Activated CD8-positive, alpha-beta T cell treated with anti-CD3 and anti-CD28 coated beads for 36 hours (primary cell): ENCODE results near the gene CDK4. TPM values are rescaled to one million over a fixed set of nuclear protein-coding genes. Genes with fewer than 3 reads are reported as not detected.

Experiments
- ATAC-seq: fragments of 200-7000 bp; cut with Tn5 transposase; one replicate; pipeline ENCODE4 v1.10.0; 2021; ENCODE audit warnings: mild to moderate bottlenecking, moderate library complexity
- CTCF ChIA-PET: fragments of 350-600 bp; sonication (Branson Sonifier 250); formaldehyde crosslinking; loops from one replicate; lab custom pipeline; 2021; ENCODE audit warnings: antibody characterized with exemption; lab: Charles Lee
- POLR2A ChIA-PET: fragments of 350-600 bp; sonication (Branson Sonifier 250); formaldehyde crosslinking; loops from one replicate; lab custom pipeline; 2021; ENCODE audit warnings: antibody characterized with exemption; lab: Charles Lee
- DNase-seq: peaks from one replicate; pipeline ENCODE4 v3.0.0-alpha.2; 2020
- H3K27ac Mint-ChIP-seq: one replicate; pipeline ENCODE4 v1.8.0; 2021; ENCODE audit warnings: mild to moderate bottlenecking, mixed read lengths
- H3K27me3 Mint-ChIP-seq: one replicate; pipeline ENCODE4 v1.8.0; 2021; ENCODE audit warnings: mixed read lengths
- H3K36me3 Mint-ChIP-seq: one replicate; pipeline ENCODE4 v1.8.0; 2021; ENCODE audit warnings: low read depth, mixed read lengths
- H3K4me1 Mint-ChIP-seq: one replicate; pipeline ENCODE4 v1.8.0; 2021; ENCODE audit warnings: low read depth, mixed read lengths
- H3K4me3 Mint-ChIP-seq: one replicate; pipeline ENCODE4 v1.8.0; 2021; ENCODE audit warnings: mild to moderate bottlenecking, moderate library complexity, mixed read lengths
- H3K9me3 Mint-ChIP-seq: one replicate; pipeline ENCODE4 v1.8.0; 2021; ENCODE audit warnings: mixed read lengths
- intact Hi-C: fragments of 100-400 bp; cut with micrococcal nuclease; formaldehyde crosslinking; loops from one replicate; pipeline ENCODE4 v1.10.0; 2022
- total RNA-seq, 2 experiments: library from RNA; stranded (reverse); gene quantifications; one replicate each; pipeline ENCODE4 v1.2.3, GENCODE V29; 2021
- TF ChIP-seq, protein P1 (sequence below): fragments of 200-600 bp; IDR thresholded peaks from one replicate; pipeline ENCODE4 v1.8.0; 2022; ENCODE audit warnings: antibody characterized with exemption, mild to moderate bottlenecking

CDK4 gene
- total RNA-seq, 2 experiments from 2014 or later = 218 to 221 TPM

DNA sequence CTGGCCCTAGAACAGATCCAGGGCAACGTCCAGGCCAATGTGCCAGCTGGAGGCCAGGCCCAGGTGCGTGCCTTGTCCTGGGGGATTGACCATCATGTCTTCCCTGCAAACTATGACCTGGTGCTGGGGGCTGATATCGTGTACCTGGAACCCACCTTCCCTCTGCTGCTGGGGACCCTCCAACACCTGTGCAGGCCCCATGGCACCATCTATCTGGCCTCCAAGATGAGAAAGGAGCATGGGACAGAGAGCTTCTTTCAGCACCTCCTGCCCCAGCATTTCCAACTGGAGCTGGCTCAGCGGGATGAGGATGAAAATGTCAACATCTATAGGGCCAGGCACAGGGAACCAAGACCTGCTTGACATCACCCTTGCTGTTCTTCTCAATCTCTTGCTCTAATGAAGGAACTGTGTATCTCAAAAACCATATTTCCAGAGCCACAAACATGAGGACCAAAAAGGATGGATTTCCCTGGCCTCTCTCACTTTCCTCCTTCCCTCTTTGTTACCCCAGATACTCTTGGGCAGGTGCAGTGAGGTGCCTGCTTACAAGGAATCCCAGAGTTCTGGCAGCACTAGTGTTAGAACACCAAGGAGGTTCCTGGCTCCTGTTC, 28.3 kb upstream of the CDK4 start:
- intact Hi-C loops = loop anchor here (5.0 kb wide), 1 partner anchor 127 kb away; no protein-coding TSS in a partner anchor
- CTCF ChIA-PET = interaction anchor here (0.5 to 13.4 kb wide), 4 partner anchors 17 to 123 kb away, joined by 3 to 122 read pairs (median 6); partner anchors contain the start of gene CYP27B1
- no peak overlapping the region for H3K4me3 Mint-ChIP-seq

GRCh38 chr12:57779736-57780135, 27.6 kb upstream of the CDK4 start:
- H3K27me3 Mint-ChIP-seq = no peaks in the 10 kb centered on the region
- intact Hi-C loops = loop anchor here (5.0 kb wide), 1 partner anchor 128 kb away; no protein-coding TSS in a partner anchor
- H3K4me1 Mint-ChIP-seq = peaks cover 28% of the 10 kb centered on the region
- ChIA-PET CTCF (interaction anchor here (0.5 to 13.4 kb wide), 3 partner anchors 16 to 124 kb away, joined by 3 to 122 read pairs (median 6); partner anchors contain the start of gene CYP27B1), POLR2A (interaction anchor here (0.8 kb wide), 1 partner anchor 13 kb away, joined by 3 read pairs; the partner anchor contains the start of gene CYP27B1)
- peaks cover 16% of the 10 kb centered on the region for H3K36me3 Mint-ChIP-seq
- no peak overlapping the region for H3K4me3 Mint-ChIP-seq
- DNase-seq (no peak), ATAC-seq (no peak)
- TF ChIP-seq, protein P1, sequence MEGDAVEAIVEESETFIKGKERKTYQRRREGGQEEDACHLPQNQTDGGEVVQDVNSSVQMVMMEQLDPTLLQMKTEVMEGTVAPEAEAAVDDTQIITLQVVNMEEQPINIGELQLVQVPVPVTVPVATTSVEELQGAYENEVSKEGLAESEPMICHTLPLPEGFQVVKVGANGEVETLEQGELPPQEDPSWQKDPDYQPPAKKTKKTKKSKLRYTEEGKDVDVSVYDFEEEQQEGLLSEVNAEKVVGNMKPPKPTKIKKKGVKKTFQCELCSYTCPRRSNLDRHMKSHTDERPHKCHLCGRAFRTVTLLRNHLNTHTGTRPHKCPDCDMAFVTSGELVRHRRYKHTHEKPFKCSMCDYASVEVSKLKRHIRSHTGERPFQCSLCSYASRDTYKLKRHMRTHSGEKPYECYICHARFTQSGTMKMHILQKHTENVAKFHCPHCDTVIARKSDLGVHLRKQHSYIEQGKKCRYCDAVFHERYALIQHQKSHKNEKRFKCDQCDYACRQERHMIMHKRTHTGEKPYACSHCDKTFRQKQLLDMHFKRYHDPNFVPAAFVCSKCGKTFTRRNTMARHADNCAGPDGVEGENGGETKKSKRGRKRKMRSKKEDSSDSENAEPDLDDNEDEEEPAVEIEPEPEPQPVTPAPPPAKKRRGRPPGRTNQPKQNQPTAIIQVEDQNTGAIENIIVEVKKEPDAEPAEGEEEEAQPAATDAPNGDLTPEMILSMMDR = no peak
- H3K27ac Mint-ChIP-seq = no peak overlapping the region
- no peaks in the 10 kb centered on the region for H3K9me3 Mint-ChIP-seq

More for the DNA sequence above, 28.3 kb upstream of the CDK4 start:
- Mint-ChIP-seq H3K4me1 (peaks cover 28% of the 10 kb centered on the region), H3K9me3 (no peaks in the 10 kb centered on the region), H3K36me3 (peaks cover 16% of the 10 kb centered on the region), H3K27ac (no peak overlapping the region), H3K27me3 (no peaks in the 10 kb centered on the region)
- POLR2A ChIA-PET = interaction anchor here (0.5 to 0.8 kb wide), 2 partner anchors 14 to 86 kb away, joined by 3 read pairs; partner anchors contain the start of gene CYP27B1
- DNase-seq = no peak
- no peak for ATAC-seq
- TF ChIP-seq, protein P1 = no peak

DNA sequence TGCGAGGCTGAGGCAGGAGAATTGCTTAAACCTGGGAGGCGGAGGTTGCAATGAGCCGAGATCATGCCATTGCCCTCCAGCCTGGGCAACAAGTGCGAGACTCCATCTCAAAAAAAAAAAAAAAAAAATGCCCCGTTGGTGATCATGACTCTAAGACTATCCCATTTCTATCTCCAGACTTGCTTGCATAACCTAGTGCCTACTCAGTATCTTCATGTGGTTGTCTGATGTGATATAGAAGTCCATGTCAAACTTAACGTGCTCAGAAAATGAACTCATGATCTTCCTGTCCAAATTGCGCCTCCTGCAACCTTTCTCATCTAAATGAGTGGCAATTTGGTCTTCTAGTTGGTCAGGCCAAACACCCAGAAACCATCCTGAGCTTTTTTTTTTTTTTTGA, 25.8 kb upstream of the CDK4 start:
- ATAC-seq (no peak), DNase-seq (no peak)
- ChIA-PET CTCF (interaction anchor here (0.7 to 13.4 kb wide), 2 partner anchors 14 to 22 kb away, joined by 3 to 122 read pairs; partner anchors contain the start of gene CYP27B1), POLR2A (interaction anchor here (1.2 kb wide), 1 partner anchor 13 kb away, joined by 4 read pairs; no protein-coding TSS in a partner anchor)
- Mint-ChIP-seq H3K4me1 (peaks cover 21% of the 10 kb centered on the region), H3K27ac (no peak overlapping the region), H3K36me3 (peaks cover 8% of the 10 kb centered on the region), H3K4me3 (no peak overlapping the region), H3K9me3 (no peaks in the 10 kb centered on the region), H3K27me3 (no peaks in the 10 kb centered on the region)
- TF ChIP-seq, protein P1 = no peak
- intact Hi-C loops = no loop called here

- TF ChIP-seq, protein P1 = no peak
- ChIA-PET POLR2A (no interaction called here), CTCF (interaction anchor here (13.4 kb wide), 1 partner anchor 14 kb away, joined by 122 read pairs; the partner anchor contains the start of gene CYP27B1)
- DNase-seq (no peak), ATAC-seq (no peak)
- H3K4me3 Mint-ChIP-seq = no peak overlapping the region
- H3K9me3 Mint-ChIP-seq = no peaks in the 10 kb centered on the region
- H3K4me1 Mint-ChIP-seq = peaks cover 17% of the 10 kb centered on the region
- intact Hi-C loops = no loop called here
- no peak overlapping the region for H3K27ac Mint-ChIP-seq
- H3K36me3 Mint-ChIP-seq = peaks cover 5% of the 10 kb centered on the region
- H3K27me3 Mint-ChIP-seq = no peaks in the 10 kb centered on the region
These were observed 25.3 kb upstream of the CDK4 start for GRCh38 chr12:57777367-57777766.

DNA sequence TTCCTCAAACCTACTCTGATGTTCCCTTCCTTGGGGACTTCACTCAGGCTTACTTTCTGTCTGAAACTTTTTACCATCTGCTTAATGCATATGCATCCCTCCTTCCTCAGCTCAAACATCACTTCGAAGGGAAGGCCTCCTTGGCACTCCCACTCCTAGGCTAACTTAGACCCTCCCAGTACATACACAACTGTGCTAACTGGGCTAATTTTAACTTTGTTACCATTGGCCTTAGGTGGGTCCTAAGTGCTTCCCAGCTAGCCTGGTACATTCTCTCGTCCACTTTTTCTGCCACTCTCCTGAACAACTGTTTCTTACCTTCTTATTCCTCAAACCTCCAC, 24.1 kb upstream of the CDK4 start:
- no peaks in the 10 kb centered on the region for H3K9me3 Mint-ChIP-seq
- TF ChIP-seq, protein P1 = no peak
- intact Hi-C loops = no loop called here
- no peak overlapping the region for H3K4me3 Mint-ChIP-seq
- CTCF ChIA-PET = interaction anchor here (13.4 kb wide), 1 partner anchor 13 kb away, joined by 122 read pairs; the partner anchor contains the start of gene CYP27B1
- H3K27me3 Mint-ChIP-seq = no peaks in the 10 kb centered on the region
- POLR2A ChIA-PET = no interaction called here
- ATAC-seq (no peak), DNase-seq (no peak)
- peaks cover 10% of the 10 kb centered on the region for H3K4me1 Mint-ChIP-seq
- peaks cover 8% of the 10 kb centered on the region for H3K36me3 Mint-ChIP-seq
- H3K27ac Mint-ChIP-seq = no peak overlapping the region
